ENCODE data around the gene SYT5.
"Not testable (repeated sequence)": the region's sequence is repeated elsewhere in the genome, so short reads cannot be mapped to it uniquely, and the experiment has no call there.

Gene SYT5

GRCh38 chr19:55179606-55180484 is at the start of gene SYT5:
TSS of gene SYT5 (minus strand) at chr19:55180289. CDS start at chr19:55179041, 1,248 bp downstream.
- in situ Hi-C loops (cut with MboI; ENCODE audit: low sequenced_read_pairs) = no loop called here

- in situ Hi-C loops (cut with MboI; ENCODE audit: low sequenced_read_pairs) = no loop called here
These were observed 49.7 kb upstream of the SYT5 start for GRCh38 chr19:55229789-55230182.

- in situ Hi-C loops (cut with MboI; ENCODE audit: low sequenced_read_pairs) = no loop called here
These were observed 49.2 kb upstream of the SYT5 start for GRCh38 chr19:55229145-55229788.

- in situ Hi-C loops (cut with MboI; ENCODE audit: low sequenced_read_pairs) = no loop called here
These were observed 48.4 kb upstream of the SYT5 start, which contains the start of gene TMEM86B for GRCh38 chr19:55228403-55229031. TSS of gene TMEM86B (minus strand) at chr19:55228763. CDS start at chr19:55228741, 22 bp downstream.

- in situ Hi-C loops (cut with MboI; ENCODE audit: low sequenced_read_pairs) = no loop called here
These were observed 47.9 kb upstream of the SYT5 start for GRCh38 chr19:55228015-55228391.

GRCh38 chr19:55227241-55228014 is 47.3 kb upstream of the SYT5 start:
- in situ Hi-C loops (cut with MboI; ENCODE audit: low sequenced_read_pairs) = no loop called here

GRCh38 chr19:55226788-55227187 is 46.7 kb upstream of the SYT5 start:
- in situ Hi-C loops (cut with MboI; ENCODE audit: low sequenced_read_pairs) = no loop called here

- in situ Hi-C loops (cut with MboI; ENCODE audit: low sequenced_read_pairs) = no loop called here
These were observed 46.2 kb upstream of the SYT5 start for GRCh38 chr19:55226273-55226672.

- in situ Hi-C loops (cut with MboI; ENCODE audit: low sequenced_read_pairs) = no loop called here
These were observed 45.4 kb upstream of the SYT5 start for GRCh38 chr19:55225415-55225958.

GRCh38 chr19:55224679-55225414 is 44.8 kb upstream of the SYT5 start:
- in situ Hi-C loops (cut with MboI; ENCODE audit: low sequenced_read_pairs) = not testable (repeated sequence)

- in situ Hi-C loops (cut with MboI; ENCODE audit: low sequenced_read_pairs) = no loop called here
These were observed 44.1 kb upstream of the SYT5 start for GRCh38 chr19:55224038-55224665.

- in situ Hi-C loops (cut with MboI; ENCODE audit: low sequenced_read_pairs) = no loop called here
These were observed 43.4 kb upstream of the SYT5 start for GRCh38 chr19:55223291-55224037.

- in situ Hi-C loops (cut with MboI; ENCODE audit: low sequenced_read_pairs) = no loop called here
These were observed 40.4 kb upstream of the SYT5 start for GRCh38 chr19:55220525-55220924.

GRCh38 chr19:55216461-55217198 is 36.5 kb upstream of the SYT5 start:
- in situ Hi-C loops (cut with MboI; ENCODE audit: low sequenced_read_pairs) = no loop called here

- in situ Hi-C loops (cut with MboI; ENCODE audit: low sequenced_read_pairs) = no loop called here
These were observed 33.5 kb upstream of the SYT5 start for GRCh38 chr19:55213547-55213946.

GRCh38 chr19:55212447-55212846 is 32.4 kb upstream of the SYT5 start:
- in situ Hi-C loops (cut with MboI; ENCODE audit: low sequenced_read_pairs) = no loop called here

- in situ Hi-C loops (cut with MboI; ENCODE audit: low sequenced_read_pairs) = no loop called here
These were observed 29.8 kb upstream of the SYT5 start for GRCh38 chr19:55209693-55210472.
